Measurements from ENCODE around the gene PCMTD2. TPM values are rescaled to one million over a fixed set of nuclear protein-coding genes. Genes with fewer than 3 reads are reported as not detected.
A peak's percentile ranks its signal among the peaks of the same experiment; 100 is the strongest.

The PCMTD2 gene
- total and polyA plus RNA-seq, 2 of the 13 experiments (the other 11 are each of a cell fraction or from before 2014, with no cell fraction given), result 47.0 to 76.9 TPM

GRCh38 chr20:64236137-64237088 is 19.1 kb upstream of the PCMTD2 start (continued):
- TF ChIP-seq ZBTB46 (CRISPR knock-in tag; IDR thresholded peaks at IDR 0.05; ENCODE audit: borderline replicate concordance), result no peak
- no peak for TF ChIP-seq TP53 (CRISPR knock-in tag; conservative IDR thresholded peaks at IDR 0.05)
- TF ChIP-seq LRRFIP1 (CRISPR knock-in tag; conservative IDR thresholded peaks at IDR 0.05), result no peak
- peak; percentile 97 for TF ChIP-seq ZBTB37 (CRISPR knock-in tag; IDR thresholded peaks at IDR 0.05)
- TF ChIP-seq PHF21A (CRISPR knock-in tag; IDR thresholded peaks at IDR 0.05), result peak; percentile 75
- TF ChIP-seq HIVEP1 (CRISPR knock-in tag; IDR thresholded peaks at IDR 0.05), result peak; percentile 93
- TF ChIP-seq ZNF639 (CRISPR knock-in tag; conservative IDR thresholded peaks at IDR 0.05), result no peak
- peak; percentile 83 for TF ChIP-seq XRCC5 (optimal IDR thresholded peaks at IDR 0.05; ENCODE audit: low read length)
- no peak for TF ChIP-seq ZNF143 (CRISPR knock-in tag; IDR thresholded peaks at IDR 0.05)
- TF ChIP-seq TSC22D2 (CRISPR knock-in tag; IDR thresholded peaks at IDR 0.05; ENCODE audit: borderline replicate concordance), result no peak
- TF ChIP-seq SMAD9 (CRISPR knock-in tag; IDR thresholded peaks at IDR 0.05), result no peak
- no peak for TF ChIP-seq SOX6 (IDR thresholded peaks at IDR 0.05)
- peak; percentile 70 for TF ChIP-seq SOX6 (CRISPR knock-in tag; IDR thresholded peaks at IDR 0.05)
- TF ChIP-seq TMF1 (CRISPR knock-in tag; IDR thresholded peaks at IDR 0.05; ENCODE audit: low read depth), result no peak
- no peak; the same call in 1 of the 2 replicates for TF ChIP-seq ZBTB4 (CRISPR knock-in tag; IDR thresholded peaks at IDR 0.05; ENCODE audit: borderline replicate concordance)
- TF ChIP-seq ZNF253 (CRISPR knock-in tag; IDR thresholded peaks at IDR 0.05; ENCODE audit: borderline replicate concordance), result no peak
- TF ChIP-seq POLR2AphosphoS2 (IDR thresholded peaks at IDR 0.05; ENCODE audit: low read depth, low read length), result no peak
- no peak for TF ChIP-seq ZFP62 (CRISPR knock-in tag; IDR thresholded peaks at IDR 0.05)
- no peak for TF ChIP-seq ZNF207 (IDR thresholded peaks at IDR 0.05; ENCODE audit: borderline replicate concordance)
